GM10266 (cell line): ENCODE measurements around the gene NEO1.

ENCODE experiments used
- DNase-seq: peaks from one replicate; pipeline ENCODE4 v3.0.0; 2012; ENCODE audit errors: extremely low spot score
- TF ChIP-seq, protein P1 (sequence below): IDR thresholded peaks from 2 replicates; pipeline ENCODE4 v1.5.1; 2012; ENCODE audit warnings: mild to moderate bottlenecking, low read depth; ENCODE audit not compliant: control insufficient read depth, insufficient read depth; ENCODE audit errors: missing control alignments

NEO1 gene

GRCh38 chr15:73021139-73021621 lies 31.1 kb upstream of the NEO1 start:
- no peak for DNase-seq
- TF ChIP-seq, protein P1, sequence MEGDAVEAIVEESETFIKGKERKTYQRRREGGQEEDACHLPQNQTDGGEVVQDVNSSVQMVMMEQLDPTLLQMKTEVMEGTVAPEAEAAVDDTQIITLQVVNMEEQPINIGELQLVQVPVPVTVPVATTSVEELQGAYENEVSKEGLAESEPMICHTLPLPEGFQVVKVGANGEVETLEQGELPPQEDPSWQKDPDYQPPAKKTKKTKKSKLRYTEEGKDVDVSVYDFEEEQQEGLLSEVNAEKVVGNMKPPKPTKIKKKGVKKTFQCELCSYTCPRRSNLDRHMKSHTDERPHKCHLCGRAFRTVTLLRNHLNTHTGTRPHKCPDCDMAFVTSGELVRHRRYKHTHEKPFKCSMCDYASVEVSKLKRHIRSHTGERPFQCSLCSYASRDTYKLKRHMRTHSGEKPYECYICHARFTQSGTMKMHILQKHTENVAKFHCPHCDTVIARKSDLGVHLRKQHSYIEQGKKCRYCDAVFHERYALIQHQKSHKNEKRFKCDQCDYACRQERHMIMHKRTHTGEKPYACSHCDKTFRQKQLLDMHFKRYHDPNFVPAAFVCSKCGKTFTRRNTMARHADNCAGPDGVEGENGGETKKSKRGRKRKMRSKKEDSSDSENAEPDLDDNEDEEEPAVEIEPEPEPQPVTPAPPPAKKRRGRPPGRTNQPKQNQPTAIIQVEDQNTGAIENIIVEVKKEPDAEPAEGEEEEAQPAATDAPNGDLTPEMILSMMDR: no peak

DNA sequence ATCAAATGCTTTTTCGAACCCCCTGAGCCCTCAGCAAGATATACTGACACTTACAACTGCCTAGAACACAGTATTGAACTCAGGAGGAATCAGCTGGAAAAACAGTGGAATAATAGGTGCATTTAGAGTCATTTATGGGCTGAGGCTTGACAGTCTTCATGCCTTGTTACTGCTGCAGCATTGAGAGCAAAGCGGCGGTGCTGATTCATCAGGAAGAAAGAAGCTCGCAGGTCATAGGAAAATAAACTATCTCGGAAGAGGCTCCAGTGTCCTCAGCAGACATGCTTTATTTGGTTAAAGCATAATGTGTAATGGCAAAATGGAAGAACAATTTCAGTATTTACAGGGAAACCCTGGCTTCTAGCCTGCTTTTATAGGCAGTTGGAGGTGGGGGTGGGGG lies 30.1 kb upstream of the NEO1 start:
- DNase-seq: no peak
- TF ChIP-seq, protein P1: no peak

DNA sequence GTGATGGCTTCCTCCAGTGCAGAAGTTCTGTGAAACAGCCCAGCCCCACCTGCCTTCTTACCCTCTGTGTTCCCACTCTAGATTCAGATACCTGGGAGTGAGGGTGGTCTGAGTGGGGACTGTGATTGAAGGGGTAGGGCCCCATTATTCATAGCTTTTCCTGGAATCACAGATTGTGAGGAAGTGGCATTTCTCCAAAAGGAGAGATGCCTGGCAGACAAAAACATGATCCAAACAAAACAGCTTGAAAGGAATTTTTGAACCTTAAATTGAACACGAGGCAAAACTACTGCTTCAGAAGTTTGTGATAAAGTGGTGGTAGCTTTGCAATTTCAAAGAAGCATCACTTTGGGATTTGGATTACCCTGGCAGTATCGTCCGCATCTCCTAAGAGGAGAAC lies 29.2 kb upstream of the NEO1 start:
- DNase-seq: no peak
- TF ChIP-seq, protein P1: no peak

DNA sequence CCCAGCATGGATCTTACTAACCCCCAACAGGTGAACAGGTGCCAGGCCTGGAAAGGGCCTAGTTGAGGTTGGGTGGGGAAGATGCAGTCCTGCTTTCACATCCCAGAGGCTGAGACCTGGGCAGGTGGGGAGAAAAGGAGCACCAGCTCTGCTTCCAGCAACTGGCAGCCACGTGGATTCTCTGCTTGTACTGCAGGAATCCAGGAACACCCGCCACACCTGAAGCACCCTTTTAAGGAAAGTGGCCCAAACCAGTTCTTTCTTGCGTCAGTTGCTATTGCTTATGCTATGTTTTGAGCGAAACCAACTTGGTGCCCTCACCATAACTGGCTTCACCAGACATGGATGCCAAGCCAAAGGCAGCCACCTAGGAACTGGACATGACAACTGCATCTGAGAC lies 28.1 kb upstream of the NEO1 start:
- no peak for DNase-seq
- TF ChIP-seq, protein P1: no peak

DNA sequence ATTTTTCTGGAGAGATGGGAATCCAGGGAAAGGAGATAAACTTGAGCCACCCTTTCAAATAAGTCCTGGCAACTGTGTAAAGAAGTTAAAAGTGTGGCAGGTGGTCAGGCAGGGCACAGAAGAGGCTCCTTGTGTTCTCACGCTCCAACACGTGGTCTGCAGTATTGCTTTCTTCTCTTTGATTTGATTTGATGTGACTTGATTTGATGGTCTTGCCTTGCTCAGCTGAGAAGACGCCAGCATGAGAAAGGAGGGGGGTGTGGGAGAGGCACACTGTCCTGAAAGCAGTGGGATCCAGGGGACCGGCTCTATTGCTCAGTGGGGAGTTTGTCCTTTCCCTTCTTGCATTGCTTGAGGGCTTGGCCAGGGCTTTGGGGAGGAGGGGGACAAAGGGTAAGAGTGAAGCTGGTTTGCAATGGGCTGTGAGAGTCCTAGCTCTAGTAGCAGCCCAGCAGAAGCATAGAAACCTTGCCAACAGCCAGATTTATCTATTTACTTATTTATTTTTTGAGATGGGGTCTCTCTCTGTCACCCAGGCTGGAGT lies 25.7 kb upstream of the NEO1 start:
- no peak for DNase-seq

DNA sequence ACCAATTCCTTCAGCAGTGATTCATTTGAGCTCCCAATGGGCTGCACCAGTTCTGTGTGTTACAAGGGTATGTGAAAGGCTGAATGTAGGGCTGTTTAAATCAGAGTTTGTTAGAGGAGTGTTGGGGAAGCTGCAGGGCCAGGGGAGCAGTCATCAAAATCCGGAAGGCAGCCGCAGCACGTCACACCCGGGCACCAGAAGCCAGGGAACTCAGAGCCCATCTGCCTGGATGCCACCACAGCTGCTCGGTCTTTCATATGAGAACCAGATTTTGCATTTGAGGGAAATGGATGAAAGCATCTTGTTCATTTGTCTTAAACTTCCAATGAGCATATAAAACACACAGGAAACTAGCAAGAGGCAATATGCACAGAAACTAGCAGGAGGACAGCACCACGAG lies 24.2 kb upstream of the NEO1 start:
- TF ChIP-seq, protein P1: no peak
- DNase-seq: no peak

More for the DNA sequence above, 25.7 kb upstream of the NEO1 start:
- TF ChIP-seq, protein P1: no peak

DNA sequence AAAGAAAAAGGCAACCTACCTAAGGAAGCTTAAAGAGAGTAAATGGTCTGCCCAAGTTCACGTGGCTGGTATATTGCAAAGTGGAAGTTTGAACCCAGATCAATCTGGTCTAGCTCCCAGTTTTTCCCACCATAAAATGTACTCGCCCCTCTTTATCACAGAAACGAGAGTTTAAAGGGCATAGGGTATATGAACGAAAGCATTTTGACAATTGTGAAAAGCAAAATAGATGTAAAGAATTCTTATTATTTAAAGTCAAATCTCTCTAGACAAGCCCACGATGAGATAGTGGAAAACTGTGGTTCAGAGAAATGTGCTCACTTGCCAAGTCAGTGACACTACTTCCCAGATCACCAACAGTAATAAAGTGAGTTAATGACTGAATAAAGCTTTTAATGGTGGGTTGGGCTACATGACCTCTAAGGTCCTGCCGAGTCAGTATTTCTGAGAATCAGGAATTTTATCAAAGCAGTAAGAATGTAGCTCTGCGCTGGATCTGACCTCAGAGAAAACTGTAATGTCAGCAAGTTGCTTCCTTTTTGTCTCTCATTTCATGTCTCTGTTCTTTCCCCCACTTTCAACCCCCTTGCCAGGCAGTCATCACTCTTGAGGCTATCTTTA lies 23.3 kb upstream of the NEO1 start:
- DNase-seq: no peak
- TF ChIP-seq, protein P1: no peak
